Mesendoderm (in vitro differentiated cells): ENCODE data around the gene UPK3B.
A peak's percentile ranks its signal among the peaks of the same experiment; 100 is the strongest.
"Not testable (repeated sequence)": the region's sequence is repeated elsewhere in the genome, so short reads cannot be mapped to it uniquely, and the experiment has no call there.

Experiments used
- DNase-seq: peaks from one replicate; pipeline ENCODE4 v3.0.0; 2013
- H2AK5ac ChIP-seq: 2 replicates; pipeline ENCODE4 v1.6.1; 2013; ENCODE audit warnings: low read length, inconsistent platforms
- H2BK120ac ChIP-seq: 2 replicates; pipeline ENCODE4 v1.6.1; 2013; ENCODE audit warnings: low read depth, mild to moderate bottlenecking, low read length, moderate library complexity, mixed read lengths
- H2BK15ac ChIP-seq: replicated peaks from 2 replicates; pipeline ENCODE4 v1.6.1; 2013; ENCODE audit warnings: low read depth, mild to moderate bottlenecking, moderate library complexity
- H2BK5ac ChIP-seq: 2 replicates; pipeline ENCODE4 v1.6.1; 2013; ENCODE audit warnings: low read length, inconsistent platforms
- H3K18ac ChIP-seq: 2 replicates; pipeline ENCODE4 v1.6.1; 2013; ENCODE audit warnings: mild to moderate bottlenecking, low read length, mixed read lengths
- H3K23ac ChIP-seq: one replicate; pipeline ENCODE4 v1.6.1; 2013; ENCODE audit warnings: low read length
- H3K27ac ChIP-seq: 2 replicates; pipeline ENCODE4 v1.5.1; 2013; ENCODE audit warnings: low read depth, mild to moderate bottlenecking, inconsistent platforms, low read length, moderate library complexity
- H3K27me3 ChIP-seq: 2 replicates; pipeline ENCODE4 v1.6.1; 2013; ENCODE audit warnings: low read length, control low read depth, mild to moderate bottlenecking, inconsistent platforms; ENCODE audit not compliant: insufficient read depth, poor library complexity
- H3K36me3 ChIP-seq: 2 replicates; pipeline ENCODE4 v1.6.1; 2013; ENCODE audit warnings: low read length, inconsistent platforms; ENCODE audit not compliant: control insufficient read depth, insufficient read depth
- H3K4ac ChIP-seq: one replicate; pipeline ENCODE4 v1.6.1; 2013; ENCODE audit warnings: low read depth, mild to moderate bottlenecking, low read length, moderate library complexity
- H3K4me1 ChIP-seq: 2 replicates; pipeline ENCODE4 v1.6.1; 2013; ENCODE audit warnings: low read depth, low read length, inconsistent platforms; ENCODE audit not compliant: control insufficient read depth
- H3K4me2 ChIP-seq: 2 replicates; pipeline ENCODE4 v1.6.1; 2013; ENCODE audit warnings: low read length
- H3K4me3 ChIP-seq: 2 replicates; pipeline ENCODE4 v1.5.1; 2013; ENCODE audit warnings: mild to moderate bottlenecking, low read length
- H3K56ac ChIP-seq: one replicate; pipeline ENCODE4 v1.6.1; 2013; ENCODE audit warnings: low read length
- H3K79me1 ChIP-seq: 2 replicates; pipeline ENCODE4 v1.6.1; 2013; ENCODE audit warnings: low read length, inconsistent platforms
- H3K79me2 ChIP-seq: 2 replicates; pipeline ENCODE4 v1.6.1; 2013; ENCODE audit warnings: mild to moderate bottlenecking, low read length; ENCODE audit not compliant: control insufficient read depth, insufficient read depth
- H3K9ac ChIP-seq: 2 replicates; pipeline ENCODE4 v1.6.1; 2013; ENCODE audit warnings: low read length, inconsistent platforms
- H4K5ac ChIP-seq: one replicate; pipeline ENCODE4 v1.6.1; 2013; ENCODE audit warnings: low read length
- H4K8ac ChIP-seq: one replicate; pipeline ENCODE4 v1.6.1; 2013; ENCODE audit warnings: low read depth, mild to moderate bottlenecking, control low read depth, low read length, moderate library complexity
- WGBS: extraction: QIAGEN DNeasy Blood & Tissue Kit; methylation state at CpG from one replicate; pipeline ENCODE4 v1.1.7; 2013; ENCODE audit warnings: low lambda C conversion rate, missing lambda C conversion rate; ENCODE audit not compliant: insufficient coverage; ENCODE audit errors: extremely low coverage; 5-methylcytosine and 5-hydroxymethylcytosine counted together

UPK3B gene

DNA sequence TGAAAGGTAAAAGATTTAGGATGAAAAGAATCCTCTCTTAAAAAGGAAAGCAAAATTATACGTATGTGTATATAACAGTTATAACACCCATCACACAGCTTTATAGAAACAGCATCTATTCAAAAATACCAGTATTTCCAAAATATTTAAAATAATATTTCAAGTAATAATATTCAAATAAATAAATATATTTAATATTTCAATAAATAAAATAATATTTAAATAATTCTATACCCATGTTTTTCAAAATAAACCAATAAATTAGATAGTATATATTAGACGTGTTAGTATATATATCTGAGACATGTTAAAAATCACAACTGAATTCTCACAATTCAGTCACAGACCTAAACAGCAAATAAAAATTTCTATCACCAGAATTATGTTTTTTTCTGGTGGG lies 21.3 kb downstream of the UPK3B start:
- H2BK5ac ChIP-seq, H3K4me1 ChIP-seq, H2BK15ac ChIP-seq, H3K4me3 ChIP-seq, H3K79me1 ChIP-seq, H2BK120ac ChIP-seq, H3K79me2 ChIP-seq, DNase-seq, H3K4ac ChIP-seq, H3K36me3 ChIP-seq, H3K9ac ChIP-seq, H3K56ac ChIP-seq, H3K27me3 ChIP-seq, H2AK5ac ChIP-seq, H3K18ac ChIP-seq, H4K5ac ChIP-seq, H3K23ac ChIP-seq, H3K4me2 ChIP-seq, H4K8ac ChIP-seq, H3K27ac ChIP-seq: not testable (repeated sequence)
- WGBS, result no CpG with 5 or more reads among the region's 2 CpGs

DNA sequence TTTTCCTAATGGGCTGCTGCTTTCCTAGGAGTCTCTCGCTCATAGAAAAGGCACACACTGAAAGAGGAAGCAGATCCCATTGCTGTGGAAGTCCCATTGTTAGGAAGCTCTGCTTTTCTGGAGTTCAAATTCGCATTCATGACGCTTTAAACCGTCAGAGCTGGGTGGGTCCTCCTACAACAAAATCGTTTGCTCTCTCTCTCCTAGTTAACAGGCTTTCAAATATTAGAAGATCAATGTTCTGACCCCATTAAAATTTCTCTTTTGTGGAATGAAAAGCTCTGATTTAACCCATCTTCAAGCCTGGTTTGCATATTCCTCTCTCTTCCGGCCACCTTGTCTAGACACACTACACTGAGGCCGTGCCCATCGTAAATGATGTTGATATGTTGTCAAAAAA lies 32.8 kb downstream of the UPK3B start, which contains the start of gene SPDYE16:
Gene SPDYE16, minus strand, starts transcription at position 101 of the 400 bp plus-strand sequence. CDS start 1,838 bp downstream, outside the sequence.
- not testable (repeated sequence) for DNase-seq, H3K23ac ChIP-seq, H4K8ac ChIP-seq, H4K5ac ChIP-seq, H3K27ac ChIP-seq, H3K56ac ChIP-seq, H3K27me3 ChIP-seq, H3K18ac ChIP-seq, H3K4ac ChIP-seq, H3K79me2 ChIP-seq, H3K4me3 ChIP-seq, H3K36me3 ChIP-seq, H3K4me2 ChIP-seq, H3K79me1 ChIP-seq, H2BK5ac ChIP-seq, H3K9ac ChIP-seq, H2BK15ac ChIP-seq, H2AK5ac ChIP-seq, H2BK120ac ChIP-seq, H3K4me1 ChIP-seq
- WGBS, result no CpG with 5 or more reads among the region's 8 CpGs

DNA sequence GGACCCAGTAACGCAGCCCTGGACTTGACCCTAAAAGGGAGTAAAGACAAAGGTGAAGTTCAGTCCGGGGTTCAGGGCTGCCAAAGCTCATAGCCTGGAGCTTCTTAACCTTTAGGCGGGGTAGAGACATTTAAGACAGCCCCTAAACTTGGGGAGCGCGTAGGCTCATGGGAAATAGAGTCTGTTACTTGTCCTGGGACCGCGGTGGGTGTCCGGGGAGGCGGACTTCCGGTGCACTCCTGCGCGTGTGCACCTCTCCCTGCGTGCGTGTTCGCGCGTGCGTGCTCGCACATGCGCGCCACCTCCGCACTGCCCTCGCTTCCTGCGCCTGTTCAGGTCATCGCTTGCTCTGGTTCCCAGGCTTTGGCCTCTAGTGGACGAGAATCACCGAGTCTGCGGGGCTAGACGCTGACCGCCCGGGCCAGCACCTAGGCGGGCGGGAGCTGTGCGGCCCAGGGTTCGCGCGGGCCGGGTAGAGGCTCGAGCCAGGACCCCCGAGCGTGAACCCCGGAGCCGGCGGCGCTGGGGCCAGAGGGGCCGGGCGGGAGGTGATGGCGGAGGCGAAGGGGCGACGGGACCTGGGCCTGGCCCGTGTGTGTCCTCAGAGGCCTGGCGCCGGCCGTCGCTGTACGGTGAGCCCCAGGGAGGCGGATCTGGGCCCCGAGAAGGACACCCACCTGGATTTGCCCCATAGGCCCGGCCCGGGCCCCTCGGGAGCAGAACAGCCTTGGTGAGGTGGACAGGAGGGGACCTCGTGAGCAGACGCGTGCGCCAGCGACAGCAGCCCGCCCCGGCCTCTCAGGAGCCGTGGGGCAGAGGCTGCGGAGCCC lies 38.9 kb downstream of the UPK3B start:
- H2BK15ac ChIP-seq, H3K79me1 ChIP-seq, H2AK5ac ChIP-seq, H4K8ac ChIP-seq, H3K27me3 ChIP-seq, H3K36me3 ChIP-seq, H3K23ac ChIP-seq, H3K79me2 ChIP-seq, H3K4me1 ChIP-seq, H2BK120ac ChIP-seq, H2BK5ac ChIP-seq, H3K4me2 ChIP-seq, H4K5ac ChIP-seq: not testable (repeated sequence)
- Histone ChIP-seq H3K4ac (peak overlapping the region; percentile 71), H3K27ac (peak overlapping the region; percentile 62), H3K56ac (peak overlapping the region; percentile 83), H3K18ac (peak overlapping the region; percentile 61), H3K9ac (peak overlapping the region; percentile 74), H3K4me3 (peak overlapping the region; percentile 56)
- DNase-seq, result peak; percentile 98
- no CpG with 5 or more reads among the region's 71 CpGs for WGBS

DNA sequence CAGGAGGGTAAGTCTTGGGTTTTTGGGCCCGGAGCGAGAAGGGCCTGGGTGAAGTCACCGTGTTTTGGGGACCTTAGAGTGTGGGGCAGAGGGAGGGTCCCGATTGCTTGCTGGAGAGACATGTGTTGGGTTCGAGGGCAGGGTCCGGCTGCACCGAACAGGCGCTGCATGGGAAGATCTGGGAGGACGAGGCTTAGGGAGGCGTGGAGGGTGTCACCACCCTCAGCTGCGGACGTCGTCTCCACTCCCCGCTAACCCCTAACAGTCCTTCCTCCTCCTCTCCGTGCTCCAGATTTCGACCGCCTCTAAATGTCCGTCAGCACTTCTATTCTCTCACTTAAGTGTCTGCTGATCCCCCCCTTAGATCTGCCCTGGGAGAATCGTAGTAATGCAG lies 39.5 kb downstream of the UPK3B start:
- H2BK5ac ChIP-seq, H3K36me3 ChIP-seq, H4K5ac ChIP-seq, H3K4me1 ChIP-seq, H2AK5ac ChIP-seq, H4K8ac ChIP-seq, H2BK120ac ChIP-seq, H3K27me3 ChIP-seq, H3K27ac ChIP-seq, H3K4me2 ChIP-seq, DNase-seq, H3K23ac ChIP-seq, H3K79me1 ChIP-seq, H2BK15ac ChIP-seq, H3K79me2 ChIP-seq, H3K4ac ChIP-seq: not testable (repeated sequence)
- WGBS, result no CpG with 5 or more reads among the region's 19 CpGs
- H3K18ac ChIP-seq, result peak overlapping the region; percentile 61
- H3K9ac ChIP-seq, result peak overlapping the region; percentile 74
- H3K4me3 ChIP-seq, result peak overlapping the region; percentile 56
- H3K56ac ChIP-seq, result peak overlapping the region; percentile 83

DNA sequence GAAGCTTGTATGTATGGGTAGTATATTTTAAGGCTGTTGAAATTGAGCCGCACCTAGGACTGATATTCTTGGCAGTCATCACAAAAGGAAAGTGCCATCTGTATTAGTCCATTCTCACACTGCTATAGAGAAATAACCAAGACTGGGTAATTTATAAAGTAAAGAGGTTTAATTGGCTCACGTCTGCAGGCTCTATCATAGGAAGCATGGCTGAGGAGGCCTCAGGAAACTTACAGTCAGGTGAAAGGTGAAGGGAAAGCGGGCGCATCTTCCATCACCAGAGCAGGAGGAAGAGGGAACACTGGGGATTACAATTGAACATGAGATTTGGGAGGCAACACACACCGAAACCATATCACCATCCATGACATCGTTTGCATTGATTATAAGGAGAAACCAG lies 41.6 kb downstream of the UPK3B start:
- not testable (repeated sequence) for H3K23ac ChIP-seq, H3K4me2 ChIP-seq, H3K79me1 ChIP-seq, H3K56ac ChIP-seq, H2BK5ac ChIP-seq, DNase-seq, H3K18ac ChIP-seq, H2AK5ac ChIP-seq, H2BK120ac ChIP-seq, H3K36me3 ChIP-seq, H3K79me2 ChIP-seq, H3K4ac ChIP-seq, H3K4me3 ChIP-seq, H3K9ac ChIP-seq, H3K27me3 ChIP-seq, H2BK15ac ChIP-seq, H3K27ac ChIP-seq, H4K8ac ChIP-seq, H3K4me1 ChIP-seq, H4K5ac ChIP-seq
- WGBS, result no CpG with 5 or more reads among the region's 6 CpGs

DNA sequence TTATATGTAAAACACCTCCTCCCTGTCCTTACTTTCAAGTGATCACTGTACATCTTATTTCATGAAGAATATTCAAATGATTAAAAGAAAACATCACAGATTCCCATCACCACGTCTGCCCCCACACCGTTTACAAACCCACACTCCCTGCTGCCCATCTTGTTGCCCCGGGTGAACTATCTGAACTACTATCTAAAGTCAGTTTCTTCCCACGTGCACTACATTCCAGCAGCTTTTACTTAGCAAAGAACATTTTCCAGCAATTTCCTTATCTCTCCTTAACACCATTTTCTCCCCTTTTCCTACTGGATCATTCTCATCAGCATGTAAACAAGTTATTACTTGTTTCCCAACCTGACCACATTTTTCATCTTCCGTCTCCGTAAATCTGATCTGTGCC lies 49.3 kb downstream of the UPK3B start:
- H2BK15ac ChIP-seq, H3K4me2 ChIP-seq, DNase-seq, H3K9ac ChIP-seq, H3K18ac ChIP-seq, H3K79me2 ChIP-seq, H3K23ac ChIP-seq, H4K8ac ChIP-seq, H2BK120ac ChIP-seq, H4K5ac ChIP-seq, H3K27me3 ChIP-seq, H3K36me3 ChIP-seq, H3K27ac ChIP-seq, H3K4ac ChIP-seq, H2AK5ac ChIP-seq, H3K4me1 ChIP-seq, H3K56ac ChIP-seq, H2BK5ac ChIP-seq, H3K79me1 ChIP-seq, H3K4me3 ChIP-seq: not testable (repeated sequence)
- no CpG with 5 or more reads among the region's 6 CpGs for WGBS
